Right ventricle myocardium inferior (tissue), 1 donor: ENCODE data around the gene MRPL19. TPM values are rescaled to one million over a fixed set of nuclear protein-coding genes. Genes with fewer than 3 reads are reported as not detected.
A peak's percentile ranks its signal among the peaks of the same experiment; 100 is the strongest.
"Not testable (repeated sequence)": the region's sequence is repeated elsewhere in the genome, so short reads cannot be mapped to it uniquely, and the experiment has no call there.

Experiments
- ATAC-seq: fragments of 200-7000 bp; cut with Tn5 transposase; one replicate; pipeline ENCODE4 v1.9.1; 2020; ENCODE audit warnings: mild to moderate bottlenecking, moderate library complexity
- DNase-seq: peaks from one replicate; pipeline ENCODE4 v3.0.0; 2021; ENCODE audit errors: missing footprints
- intact Hi-C: fragments of 100-400 bp; cut with DNase I; formaldehyde crosslinking; loops from one replicate; pipeline ENCODE4 v1.11.0; 2022
- total RNA-seq: library from RNA; stranded (reverse); fragmentation: NEBNext Ultra II Directional; extraction: Animal tissue kit (Norgen Biotek cat#: 25700); gene quantifications from one replicate; pipeline ENCODE4 v1.2.1, GENCODE V29; 2021
- donor health status: DM: no; HTN: yes; CAD: no; lungs with severe emphysema.

Gene MRPL19
- total RNA-seq, 1 donor from 2014 or later: 53.9 TPM

- DNase-seq (no peak), ATAC-seq (no peak)
- intact Hi-C loops: loop anchor here (5.0 kb wide), 1 partner anchor 62 kb away; no protein-coding TSS in a partner anchor
These were observed 940 bp upstream of the MRPL19 start for GRCh38 chr2:75645643-75646042.

GRCh38 chr2:75646090-75646582, 447 bp upstream of the MRPL19 start:
- intact Hi-C loops: loop anchor here (5.0 kb wide), 1 partner anchor 61 kb away; no protein-coding TSS in a partner anchor
- DNase-seq (no peak), ATAC-seq (peak; percentile 12)

GRCh38 chr2:75647771-75648170, 1.2 kb downstream of the MRPL19 start:
- intact Hi-C loops: loop anchor here (5.0 kb wide), 1 partner anchor 60 kb away; no protein-coding TSS in a partner anchor
- no peak for ATAC-seq
- no peak for DNase-seq

GRCh38 chr2:75654012-75654411, 7.4 kb downstream of the MRPL19 start:
- ATAC-seq: no peak

GRCh38 chr2:75655861-75656260, 9.3 kb downstream of the MRPL19 start:
- ATAC-seq (no peak), DNase-seq (no peak)
- intact Hi-C loops: no loop called here

More at GRCh38 chr2:75654012-75654411, 7.4 kb downstream of the MRPL19 start:
- intact Hi-C loops: no loop called here
- DNase-seq: no peak

GRCh38 chr2:75656563-75656962, 10.0 kb downstream of the MRPL19 start:
- ATAC-seq (no peak), DNase-seq (no peak)
- intact Hi-C loops: no loop called here

- ATAC-seq (no peak), DNase-seq (no peak)
- intact Hi-C loops: no loop called here
These were observed 11.2 kb downstream of the MRPL19 start for GRCh38 chr2:75657798-75658197.

GRCh38 chr2:75666911-75667310, 20.3 kb downstream of the MRPL19 start:
- intact Hi-C loops: no loop called here
- ATAC-seq (no peak), DNase-seq (no peak)

- DNase-seq: no peak
- intact Hi-C loops: no loop called here
These were observed 21.3 kb downstream of the MRPL19 start for GRCh38 chr2:75667884-75668283.

GRCh38 chr2:75675423-75675822, 28.8 kb downstream of the MRPL19 start:
- peak; percentile 28 for ATAC-seq
- DNase-seq, intact Hi-C loops: not testable (repeated sequence)

More at GRCh38 chr2:75667884-75668283, 21.3 kb downstream of the MRPL19 start:
- no peak for ATAC-seq

- intact Hi-C loops: loop anchor here (2.0 kb wide), 1 partner anchor 35 kb away; no protein-coding TSS in a partner anchor
- ATAC-seq: no peak
- DNase-seq: no peak
These were observed 29.3 kb downstream of the MRPL19 start for GRCh38 chr2:75675908-75676307.

- intact Hi-C loops: loop anchor here (2.0 kb wide), 1 partner anchor 36 kb away; no protein-coding TSS in a partner anchor
- DNase-seq (no peak), ATAC-seq (no peak)
These were observed 29.9 kb downstream of the MRPL19 start for GRCh38 chr2:75676464-75676863.

GRCh38 chr2:75679556-75679955, 33.0 kb downstream of the MRPL19 start:
- intact Hi-C loops: no loop called here
- ATAC-seq: no peak
- no peak for DNase-seq

- DNase-seq (no peak), ATAC-seq (no peak)
- intact Hi-C loops: no loop called here
These were observed 33.8 kb downstream of the MRPL19 start for GRCh38 chr2:75680402-75680801.

- DNase-seq, ATAC-seq, intact Hi-C loops: not testable (repeated sequence)
These were observed 36.8 kb downstream of the MRPL19 start for GRCh38 chr2:75683430-75683829.

GRCh38 chr2:75688196-75688595, 41.6 kb downstream of the MRPL19 start:
- intact Hi-C loops: no loop called here
- no peak for ATAC-seq

GRCh38 chr2:75698918-75699317, 52.3 kb downstream of the MRPL19 start:
- intact Hi-C loops: no loop called here
- no peak for DNase-seq

More at GRCh38 chr2:75688196-75688595, 41.6 kb downstream of the MRPL19 start:
- no peak for DNase-seq

GRCh38 chr2:75702593-75702992, 56.0 kb downstream of the MRPL19 start:
- ATAC-seq: no peak
- intact Hi-C loops: no loop called here
- DNase-seq: no peak

More at GRCh38 chr2:75698918-75699317, 52.3 kb downstream of the MRPL19 start:
- no peak for ATAC-seq

- DNase-seq (no peak), ATAC-seq (no peak)
- intact Hi-C loops: no loop called here
These were observed 57.2 kb downstream of the MRPL19 start for GRCh38 chr2:75703589-75704287.

- intact Hi-C loops: loop anchor here (5.0 kb wide), 1 partner anchor 59 kb away; the partner anchor contains the start of gene MRPL19
- DNase-seq (no peak), ATAC-seq (no peak)
These were observed 59.3 kb downstream of the MRPL19 start for GRCh38 chr2:75705921-75706320.
